ENCODE results near the gene KLF6.
A peak's percentile ranks its signal among the peaks of the same experiment; 100 is the strongest.

KLF6 gene

DNA sequence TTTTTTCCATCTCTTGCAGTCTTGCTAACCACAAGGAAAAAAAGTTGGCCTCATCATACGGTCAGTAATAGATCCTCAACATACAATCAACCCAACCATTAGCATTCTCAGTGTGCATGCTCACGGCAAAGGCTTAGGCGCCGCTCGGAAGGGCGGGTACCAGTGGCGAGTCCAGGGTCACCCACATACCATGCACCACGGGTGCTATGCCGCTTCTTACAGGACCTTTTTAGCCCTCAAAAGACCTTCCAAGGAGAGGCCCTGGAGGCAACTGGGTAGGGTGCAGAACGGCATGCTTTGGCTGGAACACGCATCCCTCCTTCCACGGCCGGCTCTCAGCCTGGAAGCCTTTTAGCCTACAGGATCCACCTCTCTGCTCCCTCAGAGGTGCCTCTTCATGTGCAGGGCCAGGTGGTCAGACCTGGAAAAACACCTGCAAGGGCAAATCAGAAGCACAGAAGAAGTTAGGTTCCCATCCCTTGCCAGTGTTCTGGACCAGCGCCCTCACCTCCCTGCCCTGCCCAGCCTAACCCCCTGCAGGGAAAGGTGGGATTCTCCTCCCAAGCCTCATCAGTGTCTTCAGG, 5.8 kb downstream of the KLF6 start:
- ATAC-seq (replicated peaks) (no peak), DNase-seq (no peak)
- Mint-ChIP-seq H3K36me3 (peaks cover 82 to 91% of the 10 kb centered on the region in 2 donors), H3K27ac (peak overlapping the region; percentile 72), H3K9me3 (no peaks in the 10 kb centered on the region), H3K4me3 (peak overlapping the region; percentile 14 to 89), H3K27me3 (no peaks in the 10 kb centered on the region), H3K4me1 (peaks cover 47 to 80% of the 10 kb centered on the region in 2 donors)

DNA sequence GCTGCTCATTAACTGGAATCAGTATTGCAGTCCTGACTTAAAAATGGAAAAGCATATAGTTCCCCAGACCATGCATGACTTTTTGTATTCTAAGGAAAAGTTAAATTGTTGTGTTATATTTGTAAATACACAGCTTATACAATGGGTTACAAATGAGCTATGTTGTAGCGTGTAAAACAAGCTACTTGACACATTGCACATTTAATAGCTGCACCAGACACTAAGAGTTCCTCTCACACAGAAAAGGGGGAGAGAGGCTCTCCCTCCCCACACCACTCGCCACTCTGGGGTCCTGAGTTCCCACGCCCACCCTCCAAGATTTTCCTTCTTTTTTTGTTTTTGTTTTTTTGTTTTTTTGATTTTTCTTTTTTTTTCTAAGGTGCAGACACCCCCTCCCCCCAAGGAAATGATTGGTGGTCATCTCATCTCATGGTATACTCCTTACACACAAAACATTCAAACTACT, 6.3 kb downstream of the KLF6 start:
- Mint-ChIP-seq H3K27me3 (no peaks in the 10 kb centered on the region), H3K9me3 (no peaks in the 10 kb centered on the region), H3K27ac (peak overlapping the region; percentile 16), H3K36me3 (peaks cover 77 to 87% of the 10 kb centered on the region in 2 donors), H3K4me1 (peaks cover 47 to 76% of the 10 kb centered on the region in 2 donors), H3K4me3 (peak overlapping the region; percentile 14 to 89)
- no peak for DNase-seq
- no peak for ATAC-seq (replicated peaks)

DNA sequence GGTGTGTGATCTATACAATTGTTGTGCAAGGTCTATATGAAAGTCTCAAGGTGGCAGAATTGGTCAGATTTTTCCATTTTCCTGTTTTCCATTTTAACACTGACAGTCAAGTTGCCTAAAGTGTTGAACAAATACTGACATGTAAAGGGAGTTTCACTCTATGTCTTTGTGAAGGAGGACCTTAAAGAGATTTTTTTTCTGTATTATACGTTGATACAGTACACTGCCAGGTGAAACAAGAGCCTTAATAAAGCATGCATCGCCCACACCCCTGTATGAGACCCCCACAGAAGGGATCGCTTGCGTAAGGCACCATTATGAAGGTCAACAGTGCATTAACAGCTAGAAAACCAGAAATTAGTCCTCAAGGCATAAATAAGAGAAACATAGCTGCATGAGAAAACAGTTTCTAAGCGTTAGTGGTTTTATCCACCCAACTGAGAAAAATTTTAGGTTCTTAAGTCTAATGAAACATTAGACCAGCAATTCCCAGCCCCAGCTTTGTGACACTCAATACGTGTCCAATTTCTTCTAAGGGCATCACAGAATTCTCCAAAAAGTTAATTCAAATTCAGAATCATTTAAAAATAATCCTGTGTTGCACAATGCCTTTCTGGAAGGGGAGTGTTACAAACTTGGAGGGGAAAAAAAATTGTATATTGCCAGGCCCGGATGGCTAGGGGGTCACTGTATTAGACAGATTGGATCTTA, 6.9 kb downstream of the KLF6 start:
- no peak overlapping the region for H3K27ac Mint-ChIP-seq
- no peaks in the 10 kb centered on the region for H3K9me3 Mint-ChIP-seq
- peaks cover 44 to 72% of the 10 kb centered on the region in 2 donors for H3K4me1 Mint-ChIP-seq
- DNase-seq = no peak
- ATAC-seq (replicated peaks) = no peak
- peaks cover 71 to 81% of the 10 kb centered on the region in 2 donors for H3K36me3 Mint-ChIP-seq
- no peak overlapping the region for H3K4me3 Mint-ChIP-seq
- H3K27me3 Mint-ChIP-seq = no peaks in the 10 kb centered on the region

DNA sequence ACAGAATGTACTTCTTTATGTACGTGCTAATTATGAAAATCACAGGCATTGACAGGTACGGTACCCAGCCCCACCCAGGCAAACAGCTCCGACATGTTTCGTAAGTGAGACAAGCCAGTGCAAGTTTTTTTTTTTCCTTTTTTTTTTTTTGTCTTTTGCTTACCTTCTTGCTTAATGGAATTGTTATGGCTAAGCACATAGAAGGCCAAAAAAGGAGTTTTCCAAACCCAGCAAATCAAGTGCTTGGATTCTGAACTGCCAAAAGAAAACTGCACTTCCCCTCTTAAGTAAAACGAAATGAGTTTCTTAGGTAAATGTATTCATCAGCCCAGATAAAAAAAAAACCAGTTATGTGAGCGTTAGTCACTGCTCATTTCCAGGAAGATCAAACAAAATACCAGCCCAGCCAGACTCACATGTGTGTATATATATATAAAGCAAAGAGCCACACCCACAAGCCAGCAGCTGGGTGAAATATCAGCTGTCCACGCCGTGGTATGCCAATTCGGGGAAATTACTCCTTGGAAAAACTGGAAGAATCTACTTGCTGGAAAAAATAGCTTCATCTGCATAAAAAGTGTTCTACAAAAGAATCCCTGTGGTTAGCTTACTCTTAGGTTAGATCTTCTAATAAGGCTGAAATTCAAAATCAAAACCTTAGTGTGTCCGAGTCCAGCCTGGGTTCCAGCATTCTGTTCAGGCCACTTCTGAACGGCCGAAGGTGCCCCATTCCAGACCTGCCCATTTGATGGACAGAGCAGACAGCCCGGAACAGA, 8.0 kb downstream of the KLF6 start:
- no peak for DNase-seq
- no peaks in the 10 kb centered on the region for H3K27me3 Mint-ChIP-seq
- peaks cover 59 to 69% of the 10 kb centered on the region in 2 donors for H3K36me3 Mint-ChIP-seq
- no peaks in the 10 kb centered on the region for H3K9me3 Mint-ChIP-seq
- peak overlapping the region in 1 of 2 donors; percentile 11 for H3K4me3 Mint-ChIP-seq
- H3K27ac Mint-ChIP-seq = peak overlapping the region; percentile 0
- peaks cover 34 to 63% of the 10 kb centered on the region in 2 donors for H3K4me1 Mint-ChIP-seq
- ATAC-seq (replicated peaks) = peak; percentile 38 to 54

DNA sequence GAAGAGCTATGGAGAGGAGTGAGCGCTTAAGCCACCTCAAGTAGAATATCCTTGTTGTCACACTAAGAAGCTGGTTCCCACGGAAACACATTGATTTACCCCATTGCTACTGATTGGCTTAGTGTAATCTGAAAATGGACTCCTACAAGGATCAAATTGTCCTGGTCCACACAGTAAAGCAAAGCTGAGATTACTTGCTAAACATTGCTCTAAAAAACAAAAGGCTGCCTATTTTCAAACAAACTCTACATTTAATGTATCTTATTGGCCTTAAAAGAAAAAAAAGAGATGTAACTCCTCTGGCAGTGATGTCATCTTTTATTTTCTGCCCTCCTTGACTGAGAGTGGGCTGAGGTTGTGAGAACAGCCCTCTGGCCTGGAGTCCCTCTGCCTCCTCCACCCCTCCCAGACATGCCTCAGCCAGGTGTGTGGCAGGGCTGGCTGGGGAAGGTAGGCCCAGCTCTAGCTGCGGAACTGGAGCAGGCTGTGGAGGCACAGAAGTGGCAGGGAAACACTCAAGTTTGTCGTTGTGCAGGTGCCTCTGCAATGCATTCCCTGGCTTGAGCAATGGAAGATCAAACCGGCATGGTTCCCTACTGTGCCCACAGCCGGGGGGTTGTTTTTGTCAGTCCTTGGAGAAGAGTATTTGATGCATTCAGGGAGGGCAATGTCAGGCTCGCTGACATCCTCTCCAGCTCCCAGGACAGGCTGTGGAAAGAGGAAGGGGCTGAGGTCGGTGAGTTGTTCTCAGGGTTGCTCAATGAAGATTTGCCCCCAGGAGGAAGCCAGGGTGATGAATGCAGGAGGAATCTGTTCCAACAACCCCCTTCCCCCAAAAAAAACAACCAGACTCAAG, 9.1 kb downstream of the KLF6 start:
- Mint-ChIP-seq H3K27ac (peak overlapping the region; percentile 93), H3K9me3 (no peaks in the 10 kb centered on the region), H3K4me3 (peak overlapping the region; percentile 30 to 44), H3K4me1 (peaks cover 29 to 52% of the 10 kb centered on the region in 2 donors), H3K36me3 (peaks cover 49 to 59% of the 10 kb centered on the region in 2 donors), H3K27me3 (no peaks in the 10 kb centered on the region)
- DNase-seq (no peak), ATAC-seq (replicated peaks) (peak; percentile 46 to 51)

DNA sequence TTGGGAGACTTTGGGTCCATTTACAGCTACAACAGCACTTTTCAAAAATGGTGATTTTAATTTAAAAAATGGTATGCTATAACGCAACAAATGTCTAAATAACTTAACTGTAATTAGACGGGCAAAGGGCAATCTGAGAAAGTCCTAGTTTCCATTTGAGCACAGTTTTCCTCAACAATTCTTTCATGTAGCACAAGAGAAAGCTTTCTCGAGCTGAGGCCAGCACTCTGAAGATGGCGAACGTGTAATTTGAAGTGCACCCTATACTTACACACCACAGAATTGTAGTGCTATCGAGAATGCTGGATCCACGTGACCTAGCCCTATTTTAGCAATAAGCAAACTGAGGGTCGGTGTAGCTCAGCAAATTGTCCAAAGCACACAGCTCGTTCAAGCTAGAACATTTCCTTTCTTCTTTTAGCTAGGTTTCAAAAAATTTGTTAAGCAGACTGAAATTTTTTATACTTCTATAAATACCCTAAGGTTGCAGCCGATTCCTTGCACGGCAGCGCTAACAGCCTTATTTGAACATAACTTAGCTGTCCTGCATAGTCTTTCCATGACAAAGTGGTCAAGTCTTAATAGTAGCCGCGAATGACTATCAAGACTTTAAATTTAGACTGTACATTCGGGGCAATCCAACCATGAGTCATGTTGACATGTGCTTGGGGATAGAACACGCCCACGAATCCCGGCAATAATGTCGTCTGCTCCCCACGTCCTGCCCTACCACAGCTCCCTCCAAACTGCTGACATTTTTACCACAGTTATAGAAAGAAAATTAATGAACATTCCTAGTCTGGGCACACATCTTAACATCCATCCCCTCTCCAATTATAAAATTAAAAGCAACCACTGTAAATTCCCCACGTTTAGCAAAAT, 10.0 kb downstream of the KLF6 start:
- H3K27me3 Mint-ChIP-seq = no peaks in the 10 kb centered on the region
- H3K27ac Mint-ChIP-seq = peak overlapping the region; percentile 93
- H3K4me3 Mint-ChIP-seq = no peak overlapping the region
- ATAC-seq (replicated peaks) (peak; percentile 20 to 28), DNase-seq (no peak)
- peaks cover 40 to 50% of the 10 kb centered on the region in 2 donors for H3K36me3 Mint-ChIP-seq
- no peaks in the 10 kb centered on the region for H3K9me3 Mint-ChIP-seq
- peaks cover 23 to 44% of the 10 kb centered on the region in 2 donors for H3K4me1 Mint-ChIP-seq

DNA sequence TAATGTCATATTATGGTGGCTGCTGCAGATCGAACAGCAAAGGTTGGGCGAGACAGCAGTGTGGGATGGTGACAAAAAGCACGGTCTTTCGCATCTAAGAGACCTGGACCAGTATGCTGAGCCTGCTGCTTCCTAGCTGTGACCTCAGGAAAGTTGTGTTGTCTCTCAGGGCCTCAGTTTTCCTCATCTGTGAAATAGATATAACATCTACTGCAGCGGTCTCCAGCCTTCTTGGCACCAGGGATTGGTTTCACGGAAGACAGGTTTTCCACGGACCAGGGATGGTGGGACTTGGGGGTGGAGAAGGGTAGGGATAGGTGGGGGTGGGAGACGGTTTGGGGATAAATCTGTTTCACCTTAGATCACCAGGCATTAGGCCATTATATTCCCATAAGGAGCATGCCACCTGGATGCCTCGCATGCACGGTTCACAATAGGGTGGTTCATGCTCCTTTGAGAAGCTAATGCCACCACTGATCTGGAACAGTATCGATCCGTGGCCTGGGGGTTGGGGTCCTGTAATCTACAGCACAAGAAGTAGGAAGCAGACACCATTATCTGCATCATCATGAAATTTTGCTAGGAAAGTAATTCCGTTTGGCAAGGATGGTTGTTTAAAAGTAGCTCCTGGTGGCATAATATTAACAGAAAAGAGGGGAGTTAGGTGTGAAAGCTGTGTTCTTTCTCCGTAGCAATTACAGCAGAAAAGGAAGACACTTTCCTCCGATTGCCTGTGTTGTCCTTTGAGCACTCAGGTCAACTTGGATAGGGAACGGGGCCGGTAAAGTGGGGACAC, 10.8 kb downstream of the KLF6 start:
- Mint-ChIP-seq H3K36me3 (peaks cover 33 to 41% of the 10 kb centered on the region in 2 donors), H3K4me3 (no peak overlapping the region), H3K4me1 (peaks cover 18 to 35% of the 10 kb centered on the region in 2 donors), H3K9me3 (no peaks in the 10 kb centered on the region), H3K27me3 (no peaks in the 10 kb centered on the region), H3K27ac (peak overlapping the region; percentile 47)
- no peak for DNase-seq
- ATAC-seq (replicated peaks) = no peak

DNA sequence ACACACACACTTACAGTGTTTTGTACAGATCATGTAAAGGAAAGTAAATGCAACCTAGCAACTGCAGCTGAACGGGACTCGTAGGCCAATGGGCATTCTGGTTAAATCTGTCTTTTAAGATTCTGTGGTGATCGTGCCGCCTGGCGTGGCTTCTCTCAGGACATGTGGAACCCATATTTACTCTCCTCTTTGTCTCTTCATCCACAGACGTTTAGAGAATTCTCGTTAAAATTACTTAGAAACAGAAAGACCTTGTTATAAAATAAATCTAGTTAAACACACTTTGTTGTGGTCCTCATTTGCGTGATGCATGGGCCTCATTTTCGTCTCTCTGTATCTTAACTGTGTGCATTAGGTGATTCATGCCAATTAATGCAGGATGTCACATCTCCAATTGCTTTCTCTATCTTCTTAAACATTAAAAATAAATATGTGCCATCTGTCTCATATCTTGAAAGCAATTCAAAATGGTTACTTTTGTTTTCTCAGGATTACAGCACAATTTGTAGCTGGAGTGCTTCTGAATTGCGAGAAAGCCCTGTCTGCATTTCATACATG, 11.5 kb downstream of the KLF6 start:
- ATAC-seq (replicated peaks) = no peak
- H3K36me3 Mint-ChIP-seq = peaks cover 27 to 35% of the 10 kb centered on the region in 2 donors
- H3K4me1 Mint-ChIP-seq = peaks cover 12 to 29% of the 10 kb centered on the region in 2 donors
- H3K27ac Mint-ChIP-seq = no peak overlapping the region
- no peak overlapping the region for H3K4me3 Mint-ChIP-seq
- no peaks in the 10 kb centered on the region for H3K27me3 Mint-ChIP-seq
- no peaks in the 10 kb centered on the region for H3K9me3 Mint-ChIP-seq
- DNase-seq = no peak

DNA sequence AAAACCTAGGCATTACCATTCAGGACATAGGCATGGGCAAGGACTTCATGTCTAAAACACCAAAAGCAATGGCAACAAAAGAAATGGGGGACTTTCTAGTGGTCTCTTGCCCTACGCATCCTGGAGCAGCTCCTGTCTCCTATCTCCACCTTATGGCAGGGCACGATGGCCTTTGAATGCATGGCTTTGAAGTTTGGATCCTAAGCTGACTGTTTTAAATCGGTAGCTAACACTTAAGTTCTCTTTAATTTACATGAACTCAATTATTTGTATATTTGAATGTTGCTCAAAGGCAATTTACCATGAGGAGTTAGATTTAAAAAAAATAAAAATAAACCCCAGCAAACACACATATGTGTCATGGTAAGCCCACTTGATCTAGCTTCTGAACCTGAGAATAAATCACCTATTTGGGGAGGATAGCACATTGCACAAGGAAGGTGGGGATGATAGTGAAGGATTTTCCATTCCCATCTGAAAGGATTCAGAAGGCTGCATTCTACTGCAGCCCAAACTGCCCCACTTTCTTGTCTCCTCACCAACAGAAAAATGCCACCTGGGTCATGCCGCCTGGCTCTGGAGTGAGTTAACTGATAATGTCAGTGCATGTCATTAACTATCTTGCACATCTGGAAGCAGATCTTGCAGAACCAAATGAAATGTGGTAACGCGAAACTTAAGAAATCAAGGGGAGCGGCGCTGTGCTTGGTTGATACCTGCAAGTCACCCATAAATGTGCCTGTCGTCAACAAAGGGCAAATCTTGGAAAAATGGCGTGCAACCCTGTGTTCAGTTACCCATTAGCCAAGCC, 12.4 kb downstream of the KLF6 start:
- DNase-seq (no peak), ATAC-seq (replicated peaks) (no peak)
- Mint-ChIP-seq H3K9me3 (no peaks in the 10 kb centered on the region), H3K27ac (no peak overlapping the region), H3K36me3 (peaks cover 21 to 26% of the 10 kb centered on the region in 2 donors), H3K4me3 (no peak overlapping the region), H3K4me1 (peaks cover 9 to 21% of the 10 kb centered on the region in 2 donors), H3K27me3 (no peaks in the 10 kb centered on the region)

DNA sequence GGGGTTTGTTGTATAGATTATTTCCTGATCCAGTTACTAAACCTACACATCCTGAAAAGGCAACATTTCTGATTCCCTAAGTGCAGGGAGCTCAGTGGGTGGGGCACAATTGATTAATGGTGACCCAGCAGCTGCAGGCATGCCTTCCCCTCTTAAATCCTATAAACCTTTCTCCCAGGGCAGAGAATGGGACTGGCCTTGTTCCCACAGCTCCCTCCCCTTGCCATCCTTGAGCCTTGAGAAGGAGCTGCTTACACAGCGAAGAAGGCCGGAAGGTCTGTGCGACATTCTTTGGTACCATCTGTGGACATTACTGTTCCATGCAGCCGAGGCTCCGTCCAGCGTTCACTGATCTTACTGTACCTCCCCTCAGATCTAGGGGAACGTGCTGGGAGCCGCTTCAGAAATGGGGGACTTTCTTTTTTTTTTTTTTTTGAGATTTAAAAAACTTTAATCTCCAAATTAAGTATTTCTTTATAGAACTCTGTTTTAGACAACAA, 14.3 kb downstream of the KLF6 start:
- Mint-ChIP-seq H3K9me3 (no peaks in the 10 kb centered on the region), H3K4me3 (no peak overlapping the region), H3K4me1 (peaks cover 3 to 17% of the 10 kb centered on the region in 2 donors), H3K27me3 (no peaks in the 10 kb centered on the region), H3K36me3 (peaks cover 7 to 11% of the 10 kb centered on the region in 2 donors), H3K27ac (no peak overlapping the region)
- no peak for ATAC-seq (replicated peaks)
- no peak for DNase-seq

DNA sequence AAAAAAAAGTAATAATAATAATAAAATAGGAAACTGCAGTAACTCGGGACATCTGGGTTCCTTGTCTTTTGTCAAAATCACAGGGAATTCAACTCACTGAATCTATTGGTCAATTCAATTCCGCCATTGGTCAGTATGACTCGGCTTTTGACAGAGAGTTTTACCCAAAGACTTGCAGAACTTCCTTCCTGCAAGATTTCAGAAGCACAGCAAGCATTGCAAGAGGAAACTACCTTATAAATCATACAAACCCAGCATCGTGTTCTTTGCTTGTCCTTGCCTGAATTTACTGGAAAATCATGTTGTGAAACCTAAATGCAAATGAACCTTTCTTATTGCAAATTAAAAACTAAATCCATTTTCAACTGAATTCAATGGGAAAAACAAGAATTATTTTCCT, 15.5 kb downstream of the KLF6 start:
- peaks cover 7 to 20% of the 10 kb centered on the region in 2 donors for H3K4me1 Mint-ChIP-seq
- H3K4me3 Mint-ChIP-seq = no peak overlapping the region
- no peak overlapping the region for H3K27ac Mint-ChIP-seq

More for the DNA sequence above, 15.5 kb downstream of the KLF6 start:
- Mint-ChIP-seq H3K27me3 (no peaks in the 10 kb centered on the region), H3K36me3 (peaks cover 2 to 3% of the 10 kb centered on the region in 2 donors), H3K9me3 (no peaks in the 10 kb centered on the region)
- ATAC-seq (replicated peaks) (no peak), DNase-seq (no peak)

Measured in stimulated activated naive B cell treated with anti-CD40 and anti-IgM and Interleukin-4, amounts not matched to agents 10 μg/mL and 1 μg/mL and 100 μg/mL, for 72 hours (primary cell).